Measurements from ENCODE around the gene ZNF425.
"Not testable (repeated sequence)": the region's sequence is repeated elsewhere in the genome, so short reads cannot be mapped to it uniquely, and the experiment has no call there.

DNA sequence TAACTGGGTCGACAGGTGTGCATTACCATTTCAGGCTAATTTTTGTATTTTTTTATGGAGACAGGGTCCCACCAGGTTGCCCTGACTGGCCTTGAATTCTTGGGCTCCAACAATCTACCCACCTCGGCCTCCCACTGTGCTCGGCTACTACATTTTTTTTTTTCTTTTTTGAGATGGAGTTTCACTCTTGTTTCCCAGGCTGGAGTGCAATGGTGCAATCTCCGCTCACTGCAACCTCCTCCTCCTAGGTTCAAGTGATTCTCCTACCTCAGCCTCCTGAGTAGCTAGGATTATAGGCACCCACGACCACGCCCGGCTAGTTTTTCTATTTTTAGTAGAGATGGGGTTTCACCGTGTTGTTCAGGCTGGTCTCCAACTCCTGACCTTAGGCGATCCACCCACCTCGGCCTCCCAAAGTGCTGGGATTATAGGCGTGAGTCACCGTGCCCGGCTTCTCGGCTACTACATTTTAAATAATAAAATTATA, 18.4 kb upstream of the ZNF425 start:
- TF ChIP-seq, protein P1, sequence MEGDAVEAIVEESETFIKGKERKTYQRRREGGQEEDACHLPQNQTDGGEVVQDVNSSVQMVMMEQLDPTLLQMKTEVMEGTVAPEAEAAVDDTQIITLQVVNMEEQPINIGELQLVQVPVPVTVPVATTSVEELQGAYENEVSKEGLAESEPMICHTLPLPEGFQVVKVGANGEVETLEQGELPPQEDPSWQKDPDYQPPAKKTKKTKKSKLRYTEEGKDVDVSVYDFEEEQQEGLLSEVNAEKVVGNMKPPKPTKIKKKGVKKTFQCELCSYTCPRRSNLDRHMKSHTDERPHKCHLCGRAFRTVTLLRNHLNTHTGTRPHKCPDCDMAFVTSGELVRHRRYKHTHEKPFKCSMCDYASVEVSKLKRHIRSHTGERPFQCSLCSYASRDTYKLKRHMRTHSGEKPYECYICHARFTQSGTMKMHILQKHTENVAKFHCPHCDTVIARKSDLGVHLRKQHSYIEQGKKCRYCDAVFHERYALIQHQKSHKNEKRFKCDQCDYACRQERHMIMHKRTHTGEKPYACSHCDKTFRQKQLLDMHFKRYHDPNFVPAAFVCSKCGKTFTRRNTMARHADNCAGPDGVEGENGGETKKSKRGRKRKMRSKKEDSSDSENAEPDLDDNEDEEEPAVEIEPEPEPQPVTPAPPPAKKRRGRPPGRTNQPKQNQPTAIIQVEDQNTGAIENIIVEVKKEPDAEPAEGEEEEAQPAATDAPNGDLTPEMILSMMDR (IDR thresholded peaks at IDR 0.05) = not testable (repeated sequence)
- TF ChIP-seq POLR2A (IDR thresholded peaks at IDR 0.05) = not testable (repeated sequence)

Data from heart left ventricle (tissue), 13 donors.